SK-N-SH treated with all-trans-retinoic acid at 6 μM for 48 hours (cell line): ENCODE measurements around the gene TRMT112.

ENCODE experiments used
- ATAC-seq: fragments of 200-7000 bp; cut with Tn5 transposase; 3 replicates; pipeline ENCODE4 v1.9.1; 2020; ENCODE audit warnings: mild to moderate bottlenecking, moderate library complexity
- ARNTL ChIP-seq: fragments of 450-650 bp; formaldehyde crosslinking; IDR thresholded peaks from 2 replicates; pipeline ENCODE4 v1.5.0; 2020; ENCODE audit warnings: low read depth, mild to moderate bottlenecking, moderate library complexity, borderline replicate concordance
- BACH2 ChIP-seq: fragments of 250-450 bp; sonication (Bioruptor Pico); IDR thresholded peaks from 2 replicates; pipeline ENCODE4 v1.9.0; 2021; ENCODE audit warnings: mild to moderate bottlenecking, borderline replicate concordance
- CSDC2 ChIP-seq: fragments of 250-450 bp; sonication (Bioruptor Pico); IDR thresholded peaks from 2 replicates; pipeline ENCODE4 v1.5.0; 2020; ENCODE audit warnings: mild to moderate bottlenecking, moderate library complexity
- CSRNP3 ChIP-seq: fragments of 250-450 bp; sonication (Bioruptor Pico); IDR thresholded peaks from 2 replicates; pipeline ENCODE4 v1.5.1; 2021; ENCODE audit warnings: mild to moderate bottlenecking, moderate library complexity
- ESRRG ChIP-seq: fragments of 250-450 bp; sonication (Bioruptor Pico); IDR thresholded peaks from 2 replicates; pipeline ENCODE4 v1.6.1; 2021; ENCODE audit warnings: mild to moderate bottlenecking
- GLIS3 ChIP-seq: fragments of 250-450 bp; sonication (Bioruptor Pico); IDR thresholded peaks from 2 replicates; pipeline ENCODE4 v1.5.0; 2020; ENCODE audit warnings: mild to moderate bottlenecking, moderate library complexity
- OSR1 ChIP-seq: fragments of 250-450 bp; sonication (Bioruptor Pico); IDR thresholded peaks from 2 replicates; pipeline ENCODE4 v1.8.0; 2022; ENCODE audit warnings: moderate library complexity, mild to moderate bottlenecking, inconsistent platforms
- PATZ1 ChIP-seq: fragments of 250-450 bp; sonication (Bioruptor Pico); IDR thresholded peaks from 2 replicates; pipeline ENCODE4 v1.8.0; 2020; ENCODE audit warnings: mild to moderate bottlenecking, moderate library complexity, borderline replicate concordance
- PPARA ChIP-seq: fragments of 250-450 bp; sonication (Bioruptor Pico); IDR thresholded peaks from 2 replicates; pipeline ENCODE4 v1.5.0; 2020; ENCODE audit warnings: mild to moderate bottlenecking, borderline replicate concordance
- RARB ChIP-seq: fragments of 250-450 bp; sonication (Bioruptor Pico); IDR thresholded peaks from 2 replicates; pipeline ENCODE4 v1.8.0; 2021; ENCODE audit warnings: mild to moderate bottlenecking, moderate library complexity
- TCF4 ChIP-seq: fragments of 250-450 bp; sonication (Bioruptor Pico); IDR thresholded peaks from 2 replicates; pipeline ENCODE4 v1.8.0; 2021; ENCODE audit warnings: mild to moderate bottlenecking, moderate library complexity, borderline replicate concordance
- TOX ChIP-seq: fragments of 250-450 bp; sonication (Bioruptor Pico); IDR thresholded peaks from 2 replicates; pipeline ENCODE4 v1.8.0; 2021; ENCODE audit warnings: mild to moderate bottlenecking, moderate library complexity, borderline replicate concordance
- ZC3H10 ChIP-seq: fragments of 250-450 bp; sonication (Bioruptor Pico); IDR thresholded peaks from 2 replicates; pipeline ENCODE4 v1.5.1; 2021; ENCODE audit warnings: mild to moderate bottlenecking, moderate library complexity
- ZFP3 ChIP-seq: fragments of 250-450 bp; sonication (Bioruptor Pico); IDR thresholded peaks from 2 replicates; pipeline ENCODE4 v1.5.0; 2020; ENCODE audit warnings: mild to moderate bottlenecking, moderate library complexity
- ZNF565 ChIP-seq: fragments of 450-650 bp; formaldehyde crosslinking; conservative IDR thresholded peaks from 2 replicates; pipeline ENCODE4 v1.5.0; 2020; ENCODE audit warnings: low read depth, mild to moderate bottlenecking, moderate library complexity
- ZNF70 ChIP-seq: fragments of 450-650 bp; formaldehyde crosslinking; IDR thresholded peaks from 2 replicates; pipeline ENCODE4 v1.5.0; 2020; ENCODE audit warnings: mild to moderate bottlenecking, moderate library complexity
- ZNF8 ChIP-seq: fragments of 450-650 bp; formaldehyde crosslinking; IDR thresholded peaks from 2 replicates; pipeline ENCODE4 v1.5.0; 2020; ENCODE audit warnings: mild to moderate bottlenecking, moderate library complexity
- TF ChIP-seq, protein P1 (sequence below): fragments of 250-450 bp; sonication (Bioruptor Pico); IDR thresholded peaks from 2 replicates; pipeline ENCODE4 v1.5.1; 2020; ENCODE audit warnings: low read depth, mild to moderate bottlenecking, moderate library complexity

TRMT112 gene

GRCh38 chr11:64358536-64358906 is 41.2 kb upstream of the TRMT112 start:
- peak; percentile 17 for ATAC-seq
- TF ChIP-seq GLIS3 (no peak), CSRNP3 (CRISPR knock-in tag) (no peak), ZFP3 (no peak)
- TF ChIP-seq, protein P1, sequence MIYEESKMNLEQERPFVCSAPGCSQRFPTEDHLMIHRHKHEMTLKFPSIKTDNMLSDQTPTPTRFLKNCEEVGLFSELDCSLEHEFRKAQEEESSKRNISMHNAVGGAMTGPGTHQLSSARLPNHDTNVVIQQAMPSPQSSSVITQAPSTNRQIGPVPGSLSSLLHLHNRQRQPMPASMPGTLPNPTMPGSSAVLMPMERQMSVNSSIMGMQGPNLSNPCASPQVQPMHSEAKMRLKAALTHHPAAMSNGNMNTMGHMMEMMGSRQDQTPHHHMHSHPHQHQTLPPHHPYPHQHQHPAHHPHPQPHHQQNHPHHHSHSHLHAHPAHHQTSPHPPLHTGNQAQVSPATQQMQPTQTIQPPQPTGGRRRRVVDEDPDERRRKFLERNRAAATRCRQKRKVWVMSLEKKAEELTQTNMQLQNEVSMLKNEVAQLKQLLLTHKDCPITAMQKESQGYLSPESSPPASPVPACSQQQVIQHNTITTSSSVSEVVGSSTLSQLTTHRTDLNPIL, result no peak

- ATAC-seq, result peak; percentile 21
- TF ChIP-seq TCF4 (CRISPR knock-in tag) (no peak), ZNF70 (no peak), CSDC2 (CRISPR knock-in tag) (no peak), ZNF8 (CRISPR knock-in tag) (no peak), BACH2 (CRISPR knock-in tag) (no peak), TOX (CRISPR knock-in tag) (no peak), GLIS3 (no peak), CSRNP3 (CRISPR knock-in tag) (no peak), OSR1 (CRISPR knock-in tag) (no peak), ZNF565 (CRISPR knock-in tag) (no peak), ESRRG (no peak), PPARA (CRISPR knock-in tag) (no peak), RARB (CRISPR knock-in tag) (no peak), PATZ1 (CRISPR knock-in tag) (no peak), ZC3H10 (CRISPR knock-in tag) (no peak), ZFP3 (no peak)
- TF ChIP-seq, protein P1, result no peak
Observed at GRCh38 chr11:64357904-64358535, 40.7 kb upstream of the TRMT112 start.

GRCh38 chr11:64357446-64357845 is 40.1 kb upstream of the TRMT112 start:
- no peak for TF ChIP-seq PPARA (CRISPR knock-in tag)
- no peak for TF ChIP-seq OSR1 (CRISPR knock-in tag)
- TF ChIP-seq TOX (CRISPR knock-in tag), result no peak

DNA sequence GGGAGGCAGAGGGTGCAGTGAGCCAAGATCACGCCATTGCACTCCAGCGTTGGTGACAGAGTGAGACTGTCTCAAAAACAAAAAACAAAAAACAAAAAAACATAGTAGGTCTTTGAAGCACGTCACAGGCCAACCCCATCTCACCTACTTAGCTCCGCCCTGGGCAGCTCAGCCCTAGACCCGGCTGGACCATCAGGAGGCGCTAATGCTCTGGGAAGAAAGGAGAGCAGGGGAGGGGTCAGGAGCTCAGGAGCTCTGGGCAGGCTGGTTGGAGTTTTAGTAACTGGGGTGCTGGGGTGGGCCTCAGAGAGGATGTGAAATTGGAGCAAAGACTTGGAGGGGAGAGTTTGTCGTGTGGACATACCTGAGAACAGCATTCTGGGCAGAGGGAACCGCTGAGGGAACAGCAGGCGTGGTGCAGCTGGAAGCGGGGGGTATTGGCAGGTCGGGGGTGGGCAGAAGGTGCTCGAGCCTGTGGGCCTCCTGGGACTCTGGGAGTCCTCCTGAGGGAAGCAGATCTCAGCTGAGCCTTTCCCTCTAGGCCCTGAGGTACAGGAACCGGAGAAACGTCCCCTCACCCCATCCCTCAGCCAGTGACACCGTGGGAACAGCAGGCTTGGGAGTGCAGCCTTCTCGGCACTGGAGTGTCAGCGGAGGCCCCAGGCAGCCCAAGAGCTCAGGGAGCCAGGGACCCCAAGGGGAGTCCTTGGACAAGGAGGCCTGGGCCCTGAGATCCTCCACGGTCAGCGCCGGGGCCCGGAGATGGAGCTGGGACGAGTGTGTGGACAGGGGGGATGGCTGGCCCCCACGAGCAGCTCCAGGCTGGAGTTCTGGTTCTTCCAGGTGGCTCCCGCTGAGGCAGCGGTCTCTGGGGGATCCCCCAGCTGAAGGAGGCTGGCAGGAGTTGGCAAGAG is 39.4 kb upstream of the TRMT112 start:
- no peak for TF ChIP-seq ARNTL (CRISPR knock-in tag)
- TF ChIP-seq, all 23 proteins: peak for 0
- peak; percentile 23; the same call in 1 of the 3 replicates for ATAC-seq

More at GRCh38 chr11:64357446-64357845, 40.1 kb upstream of the TRMT112 start:
- no peak for ATAC-seq
